ENCODE data around the gene CNIH1.

DNA sequence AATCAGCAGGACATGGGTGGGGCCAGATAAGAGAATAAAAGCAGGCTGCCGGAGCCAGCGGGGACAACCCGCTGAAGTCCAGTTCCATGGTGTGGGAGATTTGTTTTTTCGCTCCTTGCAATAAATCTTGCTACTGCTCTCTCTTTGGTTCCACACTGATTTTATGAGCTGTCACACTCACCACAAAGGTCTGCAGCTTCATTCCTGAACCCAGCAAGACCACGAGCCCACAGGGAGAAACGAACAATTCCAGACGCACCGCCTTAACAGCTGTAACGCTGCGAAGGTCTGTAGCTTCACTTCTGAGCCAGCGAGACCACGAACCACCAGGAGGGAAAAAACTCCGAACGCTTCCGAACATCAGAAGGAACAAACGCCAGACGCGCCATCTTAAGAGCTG, 2.8 kb upstream of the CNIH1 start:
- no peak for TF ChIP-seq POLR2AphosphoS5 (IDR thresholded peaks at IDR 0.05; ENCODE audit: low read depth, low read length)
- TF ChIP-seq, protein P1, sequence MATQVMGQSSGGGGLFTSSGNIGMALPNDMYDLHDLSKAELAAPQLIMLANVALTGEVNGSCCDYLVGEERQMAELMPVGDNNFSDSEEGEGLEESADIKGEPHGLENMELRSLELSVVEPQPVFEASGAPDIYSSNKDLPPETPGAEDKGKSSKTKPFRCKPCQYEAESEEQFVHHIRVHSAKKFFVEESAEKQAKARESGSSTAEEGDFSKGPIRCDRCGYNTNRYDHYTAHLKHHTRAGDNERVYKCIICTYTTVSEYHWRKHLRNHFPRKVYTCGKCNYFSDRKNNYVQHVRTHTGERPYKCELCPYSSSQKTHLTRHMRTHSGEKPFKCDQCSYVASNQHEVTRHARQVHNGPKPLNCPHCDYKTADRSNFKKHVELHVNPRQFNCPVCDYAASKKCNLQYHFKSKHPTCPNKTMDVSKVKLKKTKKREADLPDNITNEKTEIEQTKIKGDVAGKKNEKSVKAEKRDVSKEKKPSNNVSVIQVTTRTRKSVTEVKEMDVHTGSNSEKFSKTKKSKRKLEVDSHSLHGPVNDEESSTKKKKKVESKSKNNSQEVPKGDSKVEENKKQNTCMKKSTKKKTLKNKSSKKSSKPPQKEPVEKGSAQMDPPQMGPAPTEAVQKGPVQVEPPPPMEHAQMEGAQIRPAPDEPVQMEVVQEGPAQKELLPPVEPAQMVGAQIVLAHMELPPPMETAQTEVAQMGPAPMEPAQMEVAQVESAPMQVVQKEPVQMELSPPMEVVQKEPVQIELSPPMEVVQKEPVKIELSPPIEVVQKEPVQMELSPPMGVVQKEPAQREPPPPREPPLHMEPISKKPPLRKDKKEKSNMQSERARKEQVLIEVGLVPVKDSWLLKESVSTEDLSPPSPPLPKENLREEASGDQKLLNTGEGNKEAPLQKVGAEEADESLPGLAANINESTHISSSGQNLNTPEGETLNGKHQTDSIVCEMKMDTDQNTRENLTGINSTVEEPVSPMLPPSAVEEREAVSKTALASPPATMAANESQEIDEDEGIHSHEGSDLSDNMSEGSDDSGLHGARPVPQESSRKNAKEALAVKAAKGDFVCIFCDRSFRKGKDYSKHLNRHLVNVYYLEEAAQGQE (IDR thresholded peaks at IDR 0.05; ENCODE audit: insufficient read depth in 1 of 2, low read depth in 2 of 2, low read length in 2 of 2) = no peak
